Measurements from ENCODE around the gene DPP9.

- no peak for TF ChIP-seq EZH2 (IDR thresholded peaks at IDR 0.05; ENCODE audit: low read length, unreplicated experiment)
- no peak for TF ChIP-seq CTCF (conservative IDR thresholded peaks at IDR 0.05; ENCODE audit: low read depth, low read length)
These were observed 10.2 kb upstream of the DPP9 start for GRCh38 chr19:4733755-4734345.
